ENCODE data around the gene ERAS.
"Not testable (repeated sequence)": the region's sequence is repeated elsewhere in the genome, so short reads cannot be mapped to it uniquely, and the experiment has no call there.

ERAS gene

DNA sequence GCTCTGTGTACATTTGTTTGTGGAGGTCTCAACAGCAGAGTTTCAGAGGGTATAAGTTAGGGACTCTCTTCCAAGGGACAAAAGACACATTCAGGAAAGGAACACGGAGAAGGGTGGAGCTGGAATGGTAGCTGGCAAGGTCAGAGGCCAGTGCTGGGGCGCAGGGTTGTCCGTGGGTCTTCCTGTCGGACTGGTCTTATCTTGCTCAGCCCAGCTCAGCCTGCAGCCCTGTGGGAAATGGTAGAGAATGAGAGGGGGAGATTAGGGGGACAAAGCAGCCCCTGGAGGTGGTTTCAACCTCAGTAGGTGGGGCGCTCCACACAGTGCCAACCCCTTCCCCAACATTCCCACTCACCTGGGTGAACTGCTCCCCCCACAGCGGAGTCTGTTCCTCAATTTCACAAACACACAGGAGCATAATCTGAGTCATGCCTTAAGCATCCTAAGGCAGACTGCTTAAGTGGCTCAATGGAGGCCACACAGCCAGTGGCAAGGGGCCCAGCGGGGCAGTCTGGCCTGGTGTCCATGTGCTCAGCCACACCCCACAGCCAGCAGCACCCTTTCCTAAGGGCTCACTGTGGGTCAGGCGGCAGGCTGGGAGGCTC is 31.3 kb upstream of the ERAS start:
- no peak for FAIRE-seq

DNA sequence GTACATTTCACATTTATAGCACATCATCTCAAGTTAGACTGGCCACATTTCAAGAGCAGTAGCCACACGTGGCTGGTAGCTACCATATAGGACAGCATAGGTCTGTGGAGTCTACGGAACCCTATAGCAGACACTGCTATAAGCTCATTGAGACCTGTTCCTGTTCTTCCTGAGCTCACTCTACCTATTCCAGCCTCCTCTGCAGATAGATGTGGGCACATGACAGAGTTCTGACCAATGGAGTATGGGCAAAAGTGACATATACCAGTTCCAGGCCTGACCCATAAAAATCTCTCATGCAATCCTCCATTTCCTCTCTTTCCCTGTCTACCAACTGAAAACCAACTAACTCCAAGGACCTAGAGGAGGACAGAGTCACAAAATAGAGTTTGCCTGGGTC is 28.0 kb upstream of the ERAS start:
- DNase-seq (ENCODE audit: insufficient read length, low spot score) (no peak), FAIRE-seq (no peak)

More for the DNA sequence above, 31.3 kb upstream of the ERAS start:
- peak; percentile 46 for DNase-seq (ENCODE audit: insufficient read length, low spot score)

GRCh38 chrX:48800574-48801279 is 25.6 kb upstream of the ERAS start:
- no peak for DNase-seq (ENCODE audit: insufficient read length, low spot score)
- FAIRE-seq: no peak

DNA sequence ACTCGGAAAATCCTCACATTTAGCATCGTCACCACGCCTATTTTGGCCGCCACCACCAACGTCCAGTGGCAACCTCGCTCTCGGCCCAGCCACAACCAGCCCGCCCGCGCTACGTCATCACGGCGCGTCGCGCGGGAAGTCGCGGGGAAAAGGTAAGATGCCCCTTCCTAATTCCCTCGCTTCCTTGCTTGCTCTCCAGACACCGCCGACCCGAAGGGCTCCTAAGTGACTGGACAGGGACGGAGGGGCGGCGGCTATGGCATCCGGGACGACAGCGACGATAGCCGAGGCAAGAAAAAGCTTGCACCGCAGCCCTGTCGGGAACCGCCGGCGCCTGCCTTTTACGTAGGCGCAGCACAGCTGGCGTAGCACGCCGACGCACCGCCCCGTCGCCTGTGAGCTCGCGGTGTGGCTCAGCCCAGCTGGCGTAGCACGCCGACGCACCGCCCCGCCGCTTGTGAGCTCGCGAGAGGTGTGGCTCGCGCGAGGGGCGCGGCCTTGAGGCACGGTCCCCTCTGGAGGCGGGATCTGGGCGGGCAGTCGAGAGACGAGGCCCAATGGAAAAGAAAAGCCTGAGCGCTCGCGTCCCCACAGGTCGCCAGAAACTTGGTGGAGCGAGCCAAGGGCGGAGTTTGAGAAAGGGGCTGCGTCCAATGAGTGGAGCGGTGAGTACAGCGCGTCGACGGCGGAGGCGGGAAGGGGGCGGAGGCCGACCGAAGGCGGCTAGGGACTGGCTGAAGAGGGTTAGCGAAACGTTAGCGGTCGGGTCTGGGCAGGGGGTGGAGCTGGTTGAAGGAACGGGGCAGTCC is 24.8 kb upstream of the ERAS start, which contains the start of gene HDAC6:
TSS of gene HDAC6 (plus strand) at position 788 of the 809 bp plus-strand sequence. CDS start 626 bp downstream, outside the sequence.
- DNase-seq (ENCODE audit: insufficient read length, low spot score): peak; percentile 77
- peak; percentile 79 for FAIRE-seq

- FAIRE-seq: no peak
- DNase-seq (ENCODE audit: insufficient read length, low spot score): peak; percentile 73
These were observed 24.0 kb upstream of the ERAS start for GRCh38 chrX:48802089-48802904.

DNA sequence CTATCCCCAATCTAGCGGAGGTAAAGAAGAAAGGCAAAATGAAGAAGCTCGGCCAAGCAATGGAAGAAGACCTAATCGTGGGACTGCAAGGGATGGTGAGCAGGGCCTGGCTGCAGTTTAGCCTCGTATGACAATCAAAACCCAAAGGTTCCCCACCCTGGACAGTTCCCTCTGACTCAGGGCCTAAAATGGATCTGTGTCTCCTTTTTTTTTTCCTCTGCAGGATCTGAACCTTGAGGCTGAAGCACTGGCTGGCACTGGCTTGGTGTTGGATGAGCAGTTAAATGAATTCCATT is 23.5 kb upstream of the ERAS start:
- DNase-seq (ENCODE audit: insufficient read length, low spot score): no peak
- no peak for FAIRE-seq

DNA sequence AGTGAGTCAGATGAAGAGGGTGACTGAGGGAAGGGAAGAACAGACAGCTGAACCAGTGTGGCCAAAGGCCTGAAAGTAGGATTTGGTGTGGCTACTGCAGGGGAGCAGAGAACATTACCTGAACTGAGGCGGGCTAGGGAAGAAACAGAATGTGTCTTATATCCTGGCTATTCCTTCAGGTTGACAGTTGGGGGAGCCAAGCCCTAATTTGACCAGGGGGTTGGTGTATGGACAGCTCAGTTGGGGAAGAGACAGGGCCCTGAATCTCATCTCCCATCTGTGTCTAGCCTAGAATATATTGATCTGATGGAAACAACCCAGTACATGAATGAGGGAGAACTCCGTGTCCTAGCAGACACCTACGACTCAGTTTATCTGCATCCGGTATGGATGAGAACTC is 20.2 kb upstream of the ERAS start:
- FAIRE-seq (no peak), DNase-seq (ENCODE audit: insufficient read length, low spot score) (no peak)

- FAIRE-seq: no peak
These were observed 12.7 kb upstream of the ERAS start for GRCh38 chrX:48813644-48814043.

GRCh38 chrX:48814722-48815121 is 11.6 kb upstream of the ERAS start:
- DNase-seq (ENCODE audit: insufficient read length, low spot score) (no peak), FAIRE-seq (no peak)

More at GRCh38 chrX:48813644-48814043, 12.7 kb upstream of the ERAS start:
- no peak for DNase-seq (ENCODE audit: insufficient read length, low spot score)

- FAIRE-seq: no peak
- no peak for DNase-seq (ENCODE audit: insufficient read length, low spot score)
These were observed 11.0 kb upstream of the ERAS start for GRCh38 chrX:48815266-48815665.

DNA sequence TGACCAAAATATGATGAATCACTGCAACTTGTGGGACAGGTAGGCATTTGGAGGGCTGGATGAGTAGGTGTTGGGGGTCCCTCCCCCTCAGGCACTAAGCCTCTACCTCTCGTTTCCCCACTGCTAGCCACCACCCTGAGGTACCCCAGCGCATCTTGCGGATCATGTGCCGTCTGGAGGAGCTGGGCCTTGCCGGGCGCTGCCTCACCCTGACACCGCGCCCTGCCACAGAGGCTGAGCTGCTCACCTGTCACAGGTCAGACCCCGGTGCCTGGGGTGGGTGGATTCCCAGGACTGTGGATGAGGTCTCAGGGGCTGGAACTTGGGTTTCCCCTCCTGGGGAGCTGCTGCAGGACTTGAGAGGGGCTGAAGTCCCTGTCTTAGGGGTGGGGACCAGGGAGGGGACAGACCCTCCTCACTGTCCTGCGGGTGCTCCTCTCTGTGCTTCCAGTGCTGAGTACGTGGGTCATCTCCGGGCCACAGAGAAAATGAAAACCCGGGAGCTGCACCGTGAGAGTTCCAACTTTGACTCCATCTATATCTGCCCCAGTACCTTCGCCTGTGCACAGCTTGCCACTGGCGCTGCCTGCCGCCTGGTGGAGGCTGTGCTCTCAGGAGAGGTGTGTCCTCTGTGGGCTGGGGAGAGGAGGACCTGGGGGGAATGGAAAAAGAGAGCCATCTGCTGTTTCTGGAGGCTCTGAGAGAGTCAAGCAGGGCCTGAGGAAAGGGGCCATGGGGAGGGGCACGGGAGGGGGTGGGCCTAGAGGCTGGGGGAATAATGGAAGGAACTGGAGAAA is 10.1 kb upstream of the ERAS start:
- FAIRE-seq: no peak
- DNase-seq (ENCODE audit: insufficient read length, low spot score): no peak

GRCh38 chrX:48818098-48818497 is 8.2 kb upstream of the ERAS start:
- FAIRE-seq: no peak

DNA sequence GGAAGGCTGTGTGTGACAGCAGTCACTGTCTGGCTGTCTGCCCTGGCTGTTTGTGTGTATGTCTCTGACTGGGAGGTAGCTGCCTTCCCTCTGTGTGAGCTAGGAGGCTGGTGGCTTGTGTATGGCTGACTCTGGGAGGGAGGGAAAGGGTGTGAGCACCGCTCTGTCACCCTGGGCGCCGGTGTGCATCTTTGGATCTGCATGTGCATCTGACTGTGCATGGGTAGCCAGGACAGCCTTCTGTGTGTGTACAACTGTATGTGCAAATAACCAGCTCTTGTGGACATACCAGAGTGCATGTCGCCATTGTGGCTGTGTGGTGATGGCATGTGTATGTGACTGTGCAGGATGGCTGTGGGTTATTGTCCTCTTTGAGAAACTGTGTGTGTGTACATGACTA is 7.4 kb upstream of the ERAS start:
- FAIRE-seq (no peak), DNase-seq (ENCODE audit: insufficient read length, low spot score) (no peak)

More at GRCh38 chrX:48818098-48818497, 8.2 kb upstream of the ERAS start:
- no peak for DNase-seq (ENCODE audit: insufficient read length, low spot score)

DNA sequence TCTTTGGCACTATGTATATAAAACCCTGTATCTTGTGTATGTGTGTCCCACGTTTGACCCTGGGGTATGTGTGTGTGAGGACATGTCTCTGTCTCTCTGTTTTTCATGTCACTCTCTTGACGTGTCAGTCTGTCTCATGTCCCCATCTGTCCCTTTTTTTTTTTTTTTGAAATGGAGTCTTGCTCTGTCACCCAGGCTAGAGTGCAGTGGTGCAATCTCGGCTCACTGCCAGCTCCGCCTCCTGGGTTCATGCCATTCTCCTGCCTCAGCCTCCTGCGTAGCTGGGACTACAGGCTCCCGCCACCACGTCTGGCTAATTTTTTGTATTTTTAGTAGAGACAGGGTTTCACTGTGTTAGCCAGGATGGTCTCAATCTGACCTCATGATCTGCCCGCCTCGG is 6.9 kb upstream of the ERAS start:
- not testable (repeated sequence) for DNase-seq (ENCODE audit: insufficient read length, low spot score); FAIRE-seq

DNA sequence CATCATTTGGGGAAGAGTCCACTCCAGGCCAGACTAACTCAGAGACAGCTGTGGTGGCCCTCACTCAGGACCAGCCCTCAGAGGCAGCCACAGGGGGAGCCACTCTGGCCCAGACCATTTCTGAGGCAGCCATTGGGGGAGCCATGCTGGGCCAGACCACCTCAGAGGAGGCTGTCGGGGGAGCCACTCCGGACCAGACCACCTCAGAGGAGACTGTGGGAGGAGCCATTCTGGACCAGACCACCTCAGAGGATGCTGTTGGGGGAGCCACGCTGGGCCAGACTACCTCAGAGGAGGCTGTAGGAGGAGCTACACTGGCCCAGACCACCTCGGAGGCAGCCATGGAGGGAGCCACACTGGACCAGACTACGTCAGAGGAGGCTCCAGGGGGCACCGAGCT is 3.3 kb upstream of the ERAS start:
- DNase-seq (ENCODE audit: insufficient read length, low spot score) (no peak), FAIRE-seq (no peak)

DNA sequence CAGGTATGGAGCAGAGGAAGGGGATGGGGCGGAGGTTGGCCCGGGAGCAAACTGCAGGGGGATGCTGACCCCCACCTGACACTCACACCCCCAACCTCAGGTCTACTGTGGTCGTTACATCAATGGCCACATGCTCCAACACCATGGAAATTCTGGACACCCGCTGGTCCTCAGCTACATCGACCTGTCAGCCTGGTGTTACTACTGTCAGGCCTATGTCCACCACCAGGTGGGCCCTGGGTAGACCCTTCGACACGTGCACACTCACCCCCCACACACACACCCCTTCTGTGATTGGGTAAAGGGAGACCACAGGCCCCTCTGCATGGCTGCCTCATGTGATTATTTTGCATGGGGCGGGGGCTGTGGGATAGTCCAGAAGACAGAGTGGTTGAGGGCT is 2.2 kb upstream of the ERAS start:
- DNase-seq (ENCODE audit: insufficient read length, low spot score) (no peak), FAIRE-seq (no peak)

DNA sequence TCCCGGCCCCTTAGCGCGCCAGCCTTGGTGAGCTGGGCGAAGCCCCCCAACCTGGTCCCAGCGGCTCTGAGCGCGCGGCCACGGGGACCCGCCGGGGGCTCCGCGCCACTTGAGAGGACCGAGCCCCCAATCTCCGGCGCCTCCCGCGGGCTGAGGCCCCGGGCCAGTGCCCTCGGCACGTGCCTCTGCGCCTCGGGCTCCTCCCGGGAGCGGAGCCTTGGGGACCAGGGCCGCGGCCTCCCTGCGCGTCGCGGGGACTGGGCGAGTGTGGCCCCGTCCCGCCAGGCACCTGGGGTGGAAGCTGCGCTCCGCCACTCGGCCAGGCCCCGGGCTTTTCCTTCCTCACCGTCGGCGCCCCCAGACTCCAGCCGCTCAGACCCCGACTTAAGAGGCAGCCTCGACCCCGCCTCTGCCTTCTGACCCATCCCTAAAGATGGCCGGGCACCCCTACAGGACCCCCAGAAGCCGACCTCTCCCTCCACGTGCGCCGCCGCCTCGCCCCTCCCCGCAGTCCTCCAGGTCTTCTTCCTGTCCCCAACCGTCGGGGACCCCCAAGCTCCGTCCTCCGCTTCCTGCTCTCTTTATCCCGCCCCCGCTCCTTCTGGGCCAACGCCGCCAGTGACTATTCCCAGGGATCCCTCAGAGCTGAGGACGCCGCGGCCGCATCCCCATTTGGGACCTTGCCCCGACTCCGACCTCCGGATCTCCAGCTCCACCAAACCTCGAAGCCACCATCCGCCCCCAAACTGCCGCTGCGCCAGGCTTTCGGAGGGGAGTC is 752 bp downstream of the ERAS start:
- DNase-seq (ENCODE audit: insufficient read length, low spot score): no peak
- no peak for FAIRE-seq

DNA sequence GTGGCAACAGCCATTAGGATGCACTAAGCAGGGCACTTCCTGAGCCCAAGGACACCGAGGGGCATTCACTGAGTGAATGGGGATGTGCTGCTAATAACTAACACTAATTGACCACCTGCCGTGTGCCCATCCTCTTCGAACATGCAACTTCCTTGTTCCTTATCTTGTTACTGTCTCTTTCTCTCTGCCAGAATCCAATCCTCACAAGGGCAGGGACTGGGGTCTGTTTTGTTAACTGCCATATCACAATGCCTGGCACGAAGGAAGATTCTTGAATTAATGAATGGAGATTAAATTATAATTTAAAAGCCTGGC is 1.3 kb downstream of the ERAS start:
- DNase-seq (ENCODE audit: insufficient read length, low spot score): no peak
- FAIRE-seq: no peak

- DNase-seq (ENCODE audit: insufficient read length, low spot score): no peak
- FAIRE-seq: no peak
These were observed 2.9 kb downstream of the ERAS start for GRCh38 chrX:48829016-48829735.

All from HTR-8/SVneo (cell line).